Stimulated activated memory B cell treated with anti-CD40 and anti-IgM and Interleukin-4, amounts not matched to agents 10 μg/mL and 1 μg/mL and 100 μg/mL, for 72 hours (primary cell): ENCODE results near the gene CDK9.
A peak's percentile ranks its signal among the peaks of the same experiment; 100 is the strongest.
"Not testable (repeated sequence)": the region's sequence is repeated elsewhere in the genome, so short reads cannot be mapped to it uniquely, and the experiment has no call there.

ENCODE experiments used
- ATAC-seq: fragments of 150-1000 bp; cut with Tn5 transposase; 2 replicates; pipeline ENCODE4 v1.10.0; 2021
- H3K27ac Mint-ChIP-seq: one replicate; pipeline ENCODE4 v1.8.0; 2022; ENCODE audit warnings: mild to moderate bottlenecking, mixed read lengths
- H3K27me3 Mint-ChIP-seq: one replicate; pipeline ENCODE4 v1.8.0; 2022; ENCODE audit warnings: mixed read lengths
- H3K36me3 Mint-ChIP-seq: one replicate; pipeline ENCODE4 v1.8.0; 2022; ENCODE audit warnings: mixed read lengths
- H3K4me1 Mint-ChIP-seq: one replicate; pipeline ENCODE4 v1.8.0; 2022; ENCODE audit warnings: mixed read lengths
- H3K4me3 Mint-ChIP-seq: one replicate; pipeline ENCODE4 v1.8.0; 2022; ENCODE audit warnings: mild to moderate bottlenecking, moderate library complexity, mixed read lengths
- H3K9me3 Mint-ChIP-seq: one replicate; pipeline ENCODE4 v1.8.0; 2022; ENCODE audit warnings: mixed read lengths

Gene CDK9

DNA sequence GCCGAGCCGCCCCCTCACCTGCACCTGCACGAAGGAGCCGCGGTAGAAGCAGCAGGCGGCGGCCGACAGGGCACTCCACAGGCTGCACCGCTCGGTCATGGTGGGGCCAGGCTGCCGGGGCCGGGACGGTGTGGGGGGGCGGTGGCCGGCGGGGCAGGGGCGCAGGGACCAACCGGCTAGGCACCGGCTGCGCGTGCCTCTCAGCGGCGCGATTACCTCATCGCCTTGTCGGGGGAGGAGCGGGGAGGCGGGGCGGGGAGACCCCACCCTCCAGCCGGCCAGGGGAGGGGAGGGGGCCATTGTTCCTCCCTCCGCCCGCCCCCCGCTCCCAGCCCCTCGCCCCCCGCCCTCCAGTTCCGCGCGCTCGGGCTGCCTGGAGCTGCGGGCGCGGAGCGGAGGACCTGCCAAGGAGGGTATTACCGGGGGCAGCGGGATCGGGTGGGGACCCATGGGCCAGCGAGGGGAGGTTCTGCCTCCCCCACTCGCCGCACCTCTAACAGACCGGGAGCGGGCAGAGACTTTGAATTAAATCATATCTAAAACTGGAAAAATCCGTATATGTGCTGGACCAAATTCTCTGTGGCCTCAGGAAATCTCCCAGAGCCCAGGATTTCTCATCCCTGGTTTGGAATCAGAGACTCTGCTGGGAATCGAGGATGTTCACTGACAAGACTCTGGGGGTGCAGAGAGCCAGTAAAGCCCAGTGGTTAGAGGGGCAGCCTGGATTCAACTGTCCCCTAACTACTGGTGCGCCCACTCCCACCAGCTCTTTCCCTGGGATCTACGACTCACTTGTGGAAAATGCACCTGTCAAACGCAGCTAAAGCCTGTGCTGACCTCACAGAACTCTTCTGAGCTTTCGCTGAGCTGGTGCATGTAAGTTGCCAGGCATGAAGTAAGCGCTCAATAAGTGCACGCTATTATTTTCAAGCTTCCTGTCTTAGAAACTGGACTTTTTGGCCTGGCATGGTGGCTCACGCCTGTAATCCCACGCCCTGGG is 30.5 kb upstream of the CDK9 start:
- H3K27me3 Mint-ChIP-seq = no peaks in the 10 kb centered on the region
- no peaks in the 10 kb centered on the region for H3K9me3 Mint-ChIP-seq
- peak; percentile 61 for ATAC-seq
- no peak overlapping the region for H3K4me3 Mint-ChIP-seq
- H3K4me1 Mint-ChIP-seq = peaks cover 17% of the 10 kb centered on the region
- H3K27ac Mint-ChIP-seq = no peak overlapping the region
- peaks cover 23% of the 10 kb centered on the region for H3K36me3 Mint-ChIP-seq

DNA sequence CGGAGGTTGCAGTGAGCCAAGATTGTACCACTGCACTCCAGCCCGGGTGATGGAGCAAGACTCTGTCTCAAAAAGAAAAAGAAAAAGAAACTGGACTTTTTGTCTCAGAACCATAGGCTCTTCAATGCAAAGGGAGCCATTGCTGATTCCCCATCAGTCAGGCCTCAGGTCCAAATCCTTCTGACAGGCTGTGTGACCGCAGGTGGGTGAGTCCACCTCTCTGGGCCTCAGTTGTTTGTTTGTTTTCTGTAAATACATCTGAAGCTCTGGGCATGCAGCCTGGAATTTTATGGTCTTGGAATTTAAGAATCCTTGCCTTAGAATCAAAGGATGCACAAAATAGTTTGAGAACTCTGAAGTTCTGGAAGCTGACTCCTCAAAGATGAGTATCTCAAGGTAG is 29.6 kb upstream of the CDK9 start:
- Mint-ChIP-seq H3K4me1 (peaks cover 17% of the 10 kb centered on the region), H3K36me3 (peaks cover 14% of the 10 kb centered on the region), H3K9me3 (no peaks in the 10 kb centered on the region), H3K27me3 (no peaks in the 10 kb centered on the region), H3K27ac (no peak overlapping the region), H3K4me3 (no peak overlapping the region)
- no peak for ATAC-seq

DNA sequence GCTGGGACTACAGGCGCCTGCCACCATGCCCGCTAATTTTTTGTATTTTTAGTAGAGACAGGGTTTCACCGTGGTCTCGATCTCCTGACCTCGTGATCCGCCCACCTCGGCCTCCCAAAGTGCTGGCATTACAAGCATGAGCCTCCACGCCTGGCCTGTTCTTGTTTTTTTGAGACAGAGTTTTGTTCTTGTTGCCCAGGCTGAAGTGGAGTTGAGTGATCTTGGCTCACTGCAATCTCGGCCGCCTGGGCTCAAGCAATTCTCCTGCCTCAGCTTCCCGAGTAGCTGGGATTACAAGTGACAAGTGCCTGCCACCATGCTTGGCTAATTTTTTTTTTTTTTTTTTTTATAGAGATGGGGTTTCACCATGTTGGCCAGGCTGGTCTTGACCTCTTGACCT is 29.1 kb upstream of the CDK9 start:
- not testable (repeated sequence) for H3K9me3 Mint-ChIP-seq, H3K27ac Mint-ChIP-seq, ATAC-seq, H3K27me3 Mint-ChIP-seq, H3K4me3 Mint-ChIP-seq
- peaks cover 17% of the 10 kb centered on the region for H3K4me1 Mint-ChIP-seq
- peaks cover 12% of the 10 kb centered on the region for H3K36me3 Mint-ChIP-seq

DNA sequence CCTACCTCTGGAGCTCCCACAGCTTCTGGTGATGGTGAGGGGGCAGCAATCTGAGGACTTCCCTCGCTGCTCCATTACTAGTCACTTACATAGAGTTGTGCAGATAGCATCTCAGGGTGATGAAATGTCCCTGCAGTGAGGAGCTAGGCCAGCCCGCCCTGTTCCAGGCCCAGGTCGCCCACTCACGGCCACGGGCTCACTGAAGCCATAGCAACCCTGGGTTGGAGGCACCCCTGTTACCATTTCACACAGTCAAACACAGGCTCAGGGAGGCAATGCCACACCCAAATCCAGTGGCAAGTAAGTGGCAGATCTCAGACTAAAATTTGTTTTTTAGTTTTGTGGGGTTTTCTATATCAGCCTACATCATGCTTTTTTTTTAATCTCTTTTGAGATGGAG is 27.0 kb upstream of the CDK9 start:
- Mint-ChIP-seq H3K9me3 (no peaks in the 10 kb centered on the region), H3K36me3 (peaks cover 27% of the 10 kb centered on the region), H3K4me1 (peaks cover 24% of the 10 kb centered on the region), H3K4me3 (no peak overlapping the region), H3K27me3 (no peaks in the 10 kb centered on the region), H3K27ac (peak overlapping the region; percentile 32)
- ATAC-seq = no peak

DNA sequence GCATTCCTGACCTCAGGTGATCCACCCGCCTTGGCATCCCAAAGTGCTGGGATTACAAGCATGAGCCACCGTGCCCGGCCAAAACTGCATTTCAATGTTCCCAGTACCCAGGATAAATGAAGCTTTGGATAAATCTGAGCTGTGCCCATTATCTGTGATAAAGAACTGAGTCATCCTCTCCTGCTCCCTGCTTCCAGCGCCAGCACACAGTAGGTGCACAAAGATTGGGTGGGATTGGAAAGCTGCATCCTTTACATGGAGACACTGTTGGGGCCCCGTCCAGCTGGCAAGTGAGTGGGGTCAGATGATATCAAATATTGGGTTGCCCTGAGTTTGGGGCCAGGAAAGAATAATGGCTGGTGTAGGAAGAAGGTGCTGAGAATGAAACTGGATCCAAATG is 24.8 kb upstream of the CDK9 start:
- ATAC-seq = no peak
- Mint-ChIP-seq H3K27me3 (no peaks in the 10 kb centered on the region), H3K36me3 (peaks cover 49% of the 10 kb centered on the region), H3K4me1 (peaks cover 45% of the 10 kb centered on the region), H3K27ac (peak overlapping the region; percentile 78), H3K4me3 (no peak overlapping the region), H3K9me3 (no peaks in the 10 kb centered on the region)

DNA sequence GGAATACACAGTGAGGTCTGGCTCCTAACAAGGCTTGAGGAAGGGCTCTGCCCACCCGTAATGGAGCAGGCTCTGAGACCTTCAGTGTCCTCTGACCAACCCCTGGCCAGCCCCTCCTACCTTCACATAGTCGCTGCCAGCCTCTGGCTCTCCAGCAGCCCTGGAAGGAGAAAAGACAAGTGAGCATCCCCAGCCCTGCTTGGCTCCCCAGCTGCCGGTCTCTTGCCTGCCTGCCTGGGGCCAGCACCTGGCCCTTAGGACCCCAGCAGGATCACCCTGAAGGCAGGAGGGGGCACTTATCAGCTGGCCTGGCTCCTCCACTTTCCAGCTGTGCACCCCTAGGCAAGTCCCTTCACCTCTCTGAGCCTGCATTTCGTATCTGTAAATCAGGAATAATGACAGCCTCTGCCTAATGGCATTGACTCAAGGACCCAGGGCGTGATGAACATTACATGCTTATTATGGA is 24.3 kb upstream of the CDK9 start:
- Mint-ChIP-seq H3K4me1 (peaks cover 50% of the 10 kb centered on the region), H3K4me3 (no peak overlapping the region), H3K9me3 (no peaks in the 10 kb centered on the region), H3K27ac (peak overlapping the region; percentile 78), H3K36me3 (peaks cover 53% of the 10 kb centered on the region), H3K27me3 (no peaks in the 10 kb centered on the region)
- no peak for ATAC-seq

DNA sequence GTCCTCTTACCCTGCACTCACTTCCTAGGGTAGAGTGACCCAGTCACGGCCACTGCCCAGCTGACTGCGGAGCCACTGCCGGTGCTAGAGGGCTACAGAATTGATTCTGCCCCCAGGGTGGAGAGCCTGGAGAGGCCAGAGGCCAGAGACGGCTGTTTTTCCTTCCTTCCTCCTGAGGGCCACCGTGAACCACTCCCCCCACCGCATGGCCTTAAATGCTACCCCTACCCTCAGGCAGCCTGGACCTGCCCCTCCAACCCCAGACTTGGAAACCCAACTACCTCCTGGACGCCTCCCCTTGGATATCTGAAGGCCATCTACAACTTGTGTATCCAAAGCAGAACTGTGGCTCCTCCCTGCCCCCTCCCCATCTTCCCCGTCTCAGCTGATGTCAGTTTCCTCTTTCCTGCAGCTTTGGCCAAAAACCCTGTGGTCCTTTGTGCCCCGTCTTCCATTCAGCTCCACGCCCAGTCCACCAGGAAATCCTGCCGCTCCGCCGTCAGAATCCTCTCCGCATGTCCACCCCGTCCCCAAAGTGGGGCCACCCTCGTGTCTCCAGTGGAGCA is 23.6 kb upstream of the CDK9 start:
- no peaks in the 10 kb centered on the region for H3K9me3 Mint-ChIP-seq
- H3K4me3 Mint-ChIP-seq = no peak overlapping the region
- no peaks in the 10 kb centered on the region for H3K27me3 Mint-ChIP-seq
- H3K36me3 Mint-ChIP-seq = peaks cover 60% of the 10 kb centered on the region
- peak overlapping the region; percentile 78 for H3K27ac Mint-ChIP-seq
- ATAC-seq = no peak
- peaks cover 57% of the 10 kb centered on the region for H3K4me1 Mint-ChIP-seq

DNA sequence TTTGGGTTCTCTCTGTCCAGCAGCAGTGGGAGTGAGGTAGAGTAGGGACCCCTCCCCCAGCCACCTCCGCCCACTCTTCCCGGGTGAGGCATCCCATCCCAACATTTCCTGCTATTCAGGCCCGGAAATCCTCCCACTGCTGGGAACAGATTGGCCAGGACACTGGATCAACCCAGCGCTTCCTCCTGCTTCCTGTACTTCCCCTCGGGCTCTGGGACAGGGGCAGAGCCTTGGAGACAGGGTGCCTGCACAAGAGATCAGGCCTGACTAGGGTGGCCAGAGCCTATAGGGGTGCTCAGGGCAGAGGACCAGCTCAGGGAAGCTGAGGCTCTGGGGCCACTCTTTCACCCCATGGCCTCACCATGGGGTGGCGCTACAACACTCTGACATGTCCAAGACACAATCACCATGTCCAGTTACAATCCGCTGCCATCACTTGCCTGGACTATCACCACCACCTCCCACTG is 21.9 kb upstream of the CDK9 start:
- H3K36me3 Mint-ChIP-seq = peaks cover 62% of the 10 kb centered on the region
- H3K27me3 Mint-ChIP-seq = no peaks in the 10 kb centered on the region
- peaks cover 66% of the 10 kb centered on the region for H3K4me1 Mint-ChIP-seq
- no peak overlapping the region for H3K4me3 Mint-ChIP-seq
- no peaks in the 10 kb centered on the region for H3K9me3 Mint-ChIP-seq
- ATAC-seq = no peak
- H3K27ac Mint-ChIP-seq = peak overlapping the region; percentile 78

DNA sequence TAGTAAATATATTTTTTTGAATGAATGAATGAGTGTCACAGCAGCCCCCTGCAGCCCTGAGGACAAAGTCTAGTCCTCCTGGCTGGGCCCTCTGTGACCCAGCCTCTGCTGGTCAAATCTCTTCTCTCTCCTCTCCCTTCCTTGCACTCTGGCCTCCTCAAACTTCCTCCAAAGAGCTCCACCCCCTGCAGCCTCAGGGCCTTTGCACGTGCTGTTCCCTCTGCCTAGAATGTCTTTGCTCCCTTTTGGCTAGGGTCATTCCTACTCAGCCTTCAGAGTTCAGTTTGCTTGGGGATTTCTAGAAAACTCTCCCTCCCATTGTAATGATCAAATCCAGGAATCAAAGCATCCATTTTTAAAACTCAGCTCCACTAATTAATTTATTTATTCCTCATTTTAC is 20.4 kb upstream of the CDK9 start:
- peak overlapping the region; percentile 88 for H3K27ac Mint-ChIP-seq
- H3K4me1 Mint-ChIP-seq = peaks cover 81% of the 10 kb centered on the region
- no peaks in the 10 kb centered on the region for H3K27me3 Mint-ChIP-seq
- H3K4me3 Mint-ChIP-seq = no peak overlapping the region
- H3K9me3 Mint-ChIP-seq = no peaks in the 10 kb centered on the region
- ATAC-seq = no peak
- H3K36me3 Mint-ChIP-seq = peaks cover 64% of the 10 kb centered on the region

DNA sequence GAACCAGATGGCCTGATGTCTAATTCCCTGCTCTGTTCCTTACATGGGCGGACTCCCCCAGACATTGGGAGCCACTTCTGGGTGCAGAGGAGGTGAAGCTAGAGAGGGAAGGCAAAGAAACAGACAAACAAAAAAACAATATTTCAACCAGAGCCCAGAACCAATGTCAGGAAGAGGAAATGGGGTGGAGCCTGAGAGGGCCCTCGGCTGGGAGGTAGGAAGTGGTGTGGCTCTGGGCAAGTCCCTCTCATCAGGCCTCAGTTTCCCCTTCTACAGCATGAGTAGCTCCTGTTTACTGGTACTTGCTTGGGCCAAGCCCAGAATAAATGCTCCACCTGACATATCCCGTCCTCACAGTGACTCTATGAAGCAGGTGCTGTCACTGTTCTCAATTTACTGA is 18.4 kb upstream of the CDK9 start:
- peaks cover 95% of the 10 kb centered on the region for H3K4me1 Mint-ChIP-seq
- no peaks in the 10 kb centered on the region for H3K27me3 Mint-ChIP-seq
- peak overlapping the region; percentile 88 for H3K27ac Mint-ChIP-seq
- ATAC-seq = no peak
- peaks cover 59% of the 10 kb centered on the region for H3K36me3 Mint-ChIP-seq
- H3K4me3 Mint-ChIP-seq = peak overlapping the region; percentile 25
- H3K9me3 Mint-ChIP-seq = no peaks in the 10 kb centered on the region

DNA sequence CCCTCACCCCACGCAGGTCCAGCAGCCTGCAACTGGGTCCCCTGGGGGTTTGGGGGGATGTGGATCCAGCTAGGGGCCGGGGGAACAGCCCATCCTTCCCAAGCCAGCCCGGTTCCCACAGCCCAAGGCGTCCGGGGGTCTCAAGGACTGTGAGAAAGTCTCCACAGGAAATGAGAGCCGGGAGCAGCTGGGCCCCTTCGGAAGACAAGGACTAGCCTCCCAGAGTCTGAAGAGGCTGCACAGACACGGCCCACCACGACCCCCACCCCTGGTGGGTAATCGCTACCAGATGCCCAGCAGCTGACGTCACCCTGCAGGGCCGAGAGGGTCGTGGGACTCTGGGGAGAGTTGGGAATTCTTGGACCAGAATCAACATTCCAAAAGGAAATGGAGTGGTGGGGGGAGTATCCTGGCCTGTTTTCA is 17.9 kb upstream of the CDK9 start:
- Mint-ChIP-seq H3K27ac (peak overlapping the region; percentile 88), H3K9me3 (no peaks in the 10 kb centered on the region), H3K36me3 (peaks cover 56% of the 10 kb centered on the region), H3K27me3 (no peaks in the 10 kb centered on the region), H3K4me1 (peaks cover 92% of the 10 kb centered on the region), H3K4me3 (no peak overlapping the region)
- no peak for ATAC-seq

DNA sequence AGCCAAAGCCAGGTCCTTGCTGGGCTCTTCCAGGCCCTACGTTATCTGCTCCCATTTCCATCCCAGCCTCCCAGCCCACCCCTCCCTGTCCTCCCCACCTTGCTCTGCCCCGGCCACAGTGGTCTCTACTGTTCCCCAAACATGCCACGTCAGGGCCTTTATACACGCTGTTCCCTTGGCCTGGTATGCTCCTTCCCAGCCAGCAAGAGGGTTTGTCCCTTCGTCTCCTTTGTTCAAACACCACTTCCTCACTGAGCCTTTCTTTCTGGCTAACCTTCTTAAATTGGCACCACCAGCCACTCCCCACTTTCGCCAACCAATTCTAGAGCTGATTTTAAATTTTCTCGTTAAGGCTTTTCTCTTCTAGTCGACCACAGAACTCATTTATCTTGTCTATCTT is 17.1 kb upstream of the CDK9 start:
- no peak for ATAC-seq
- Mint-ChIP-seq H3K27ac (peak overlapping the region; percentile 83), H3K4me1 (peaks cover 92% of the 10 kb centered on the region), H3K36me3 (peaks cover 55% of the 10 kb centered on the region), H3K4me3 (no peak overlapping the region), H3K9me3 (no peaks in the 10 kb centered on the region), H3K27me3 (no peaks in the 10 kb centered on the region)

DNA sequence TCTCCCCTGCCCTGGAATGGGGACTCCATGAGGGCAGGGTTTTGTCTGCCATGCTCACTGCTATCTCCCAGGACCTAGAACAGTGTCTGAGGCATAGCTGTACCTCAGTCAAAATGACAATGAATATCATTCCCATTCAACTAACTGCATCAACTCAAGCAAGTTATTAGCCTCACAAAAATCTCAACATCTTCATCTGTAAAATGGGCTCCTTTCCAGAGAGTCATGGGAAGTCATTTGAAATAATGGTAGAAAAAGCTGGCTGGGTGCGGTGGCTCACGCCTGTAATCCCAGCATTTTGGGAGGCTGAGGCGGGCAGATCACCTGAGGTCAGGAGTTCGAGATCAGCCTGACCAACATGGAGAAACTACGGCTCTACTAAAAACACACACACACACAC is 16.7 kb upstream of the CDK9 start:
- H3K9me3 Mint-ChIP-seq = no peaks in the 10 kb centered on the region
- H3K4me3 Mint-ChIP-seq = peak overlapping the region; percentile 2
- peaks cover 92% of the 10 kb centered on the region for H3K4me1 Mint-ChIP-seq
- peak overlapping the region; percentile 83 for H3K27ac Mint-ChIP-seq
- ATAC-seq = no peak
- H3K36me3 Mint-ChIP-seq = peaks cover 55% of the 10 kb centered on the region
- no peaks in the 10 kb centered on the region for H3K27me3 Mint-ChIP-seq

DNA sequence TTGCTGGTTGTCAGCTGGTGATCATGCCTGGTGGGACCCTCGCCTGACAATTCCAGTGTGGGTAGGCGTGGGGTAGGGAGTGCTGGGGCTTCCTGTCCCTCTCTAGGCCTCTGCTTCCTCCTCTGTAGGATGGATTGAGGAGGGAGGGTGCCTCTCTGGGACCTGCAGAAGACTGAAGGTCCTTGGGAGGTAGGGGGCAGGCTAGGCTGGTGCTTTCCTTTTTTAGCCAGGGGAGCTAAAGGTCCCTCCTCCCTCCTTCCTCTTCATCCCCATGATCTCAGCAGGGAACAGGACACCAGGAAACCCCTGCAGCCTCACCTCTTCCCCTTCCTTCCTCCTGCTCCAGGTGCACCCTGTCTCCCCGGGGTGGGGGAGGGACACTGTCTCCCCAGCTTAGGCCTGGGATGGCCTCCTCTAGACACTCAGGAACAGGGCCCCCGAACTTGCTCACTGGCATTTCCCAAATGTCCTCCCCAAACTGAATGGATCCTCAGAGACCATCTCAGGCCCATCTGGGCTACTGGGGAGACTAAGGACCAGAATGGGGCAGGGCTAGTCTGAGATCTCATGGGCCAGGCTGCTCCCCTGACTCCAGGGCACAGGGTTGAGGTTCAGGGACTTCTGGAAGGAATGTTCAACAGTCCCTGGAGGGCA is 15.8 kb upstream of the CDK9 start:
- H3K27ac Mint-ChIP-seq = peak overlapping the region; percentile 83
- H3K9me3 Mint-ChIP-seq = no peaks in the 10 kb centered on the region
- H3K36me3 Mint-ChIP-seq = peaks cover 48% of the 10 kb centered on the region
- peaks cover 91% of the 10 kb centered on the region for H3K4me1 Mint-ChIP-seq
- ATAC-seq = no peak
- H3K4me3 Mint-ChIP-seq = peak overlapping the region; percentile 94
- H3K27me3 Mint-ChIP-seq = no peaks in the 10 kb centered on the region

DNA sequence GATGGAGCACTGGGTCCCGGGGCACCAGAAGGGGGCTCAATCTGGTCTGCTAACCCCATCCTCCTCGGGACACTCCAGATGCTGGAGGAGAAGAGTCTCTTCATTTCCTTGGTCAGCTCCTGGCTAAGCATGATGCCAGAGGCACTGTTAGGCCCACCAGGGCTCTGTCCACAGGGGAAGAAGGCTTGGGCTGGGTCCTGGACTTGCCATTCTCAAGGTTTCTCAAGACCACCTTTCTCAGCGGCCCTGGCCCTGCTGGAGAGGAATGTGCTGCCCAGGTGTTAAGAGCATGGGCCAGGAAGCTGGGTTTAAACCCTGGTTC is 15.3 kb upstream of the CDK9 start:
- no peaks in the 10 kb centered on the region for H3K9me3 Mint-ChIP-seq
- no peaks in the 10 kb centered on the region for H3K27me3 Mint-ChIP-seq
- peak overlapping the region; percentile 83 for H3K27ac Mint-ChIP-seq
- H3K4me1 Mint-ChIP-seq = peaks cover 86% of the 10 kb centered on the region
- no peak for ATAC-seq
- peak overlapping the region; percentile 94 for H3K4me3 Mint-ChIP-seq
- peaks cover 44% of the 10 kb centered on the region for H3K36me3 Mint-ChIP-seq
